Karpas-422 (cell line): ENCODE results near the gene SPATA31E1. TPM values are rescaled to one million over a fixed set of nuclear protein-coding genes. Genes with fewer than 3 reads are reported as not detected.

Experiments used
- DNase-seq: peaks from one replicate; pipeline ENCODE4 v3.0.0-alpha.2; 2015
- H2AFZ ChIP-seq: fragments of 200-600 bp; sonication (generic); 2 replicates; pipeline ENCODE4 v1.6.1; 2014; ENCODE audit warnings: antibody characterized with exemption, low read length, mixed read lengths
- H3K27ac ChIP-seq: fragments of 200-600 bp; sonication (generic); 2 replicates; pipeline ENCODE4 v1.5.1; 2014; ENCODE audit warnings: mild to moderate bottlenecking, low read length, moderate library complexity
- H3K27me3 ChIP-seq: fragments of 200-600 bp; sonication (generic); 2 replicates; pipeline ENCODE4 v1.6.1; 2014; ENCODE audit warnings: low read length, mixed read lengths
- H3K36me3 ChIP-seq: fragments of 200-600 bp; sonication (generic); 2 replicates; pipeline ENCODE4 v1.6.1; 2014; ENCODE audit warnings: low read length, mixed read lengths; ENCODE audit not compliant: insufficient read depth
- H3K4me1 ChIP-seq: fragments of 200-600 bp; sonication (generic); 2 replicates; pipeline ENCODE4 v1.6.1; 2014; ENCODE audit warnings: mild to moderate bottlenecking, low read length, mixed read lengths
- H3K4me2 ChIP-seq: fragments of 200-600 bp; sonication (generic); 2 replicates; pipeline ENCODE4 v1.6.1; 2014; ENCODE audit warnings: low read length, low read depth, mild to moderate bottlenecking; ENCODE audit not compliant: poor library complexity, severe bottlenecking
- H3K4me3 ChIP-seq: fragments of 200-600 bp; sonication (generic); 2 replicates; pipeline ENCODE4 v1.5.1; 2014; ENCODE audit warnings: mild to moderate bottlenecking, antibody characterized with exemption, low read length, mixed read lengths
- H3K79me2 ChIP-seq: fragments of 200-600 bp; sonication (generic); 2 replicates; pipeline ENCODE4 v1.6.1; 2014; ENCODE audit warnings: mild to moderate bottlenecking, low read length, mixed read lengths
- H3K9ac ChIP-seq: fragments of 200-600 bp; sonication (generic); 2 replicates; pipeline ENCODE4 v1.6.0; 2014; ENCODE audit warnings: low read length
- H3K9me2 ChIP-seq: fragments of 200-600 bp; sonication (generic), shearing (Covaris generic); replicated peaks from 2 replicates; pipeline ENCODE4 v1.6.0; 2014; ENCODE audit warnings: mild to moderate bottlenecking, low read length, moderate library complexity; ENCODE audit not compliant: insufficient read depth
- H3K9me3 ChIP-seq: fragments of 300-700, 200-600 bp; sonication (generic); 2 replicates; pipeline ENCODE4 v1.6.1; 2014; ENCODE audit warnings: low read length, mixed read lengths
- H4K20me1 ChIP-seq: fragments of 200-600 bp; sonication (generic); 2 replicates; pipeline ENCODE4 v1.6.1; 2014; ENCODE audit warnings: mild to moderate bottlenecking, antibody characterized with exemption, low read length, low read depth; ENCODE audit not compliant: insufficient read depth
- total RNA-seq: library from RNA; depleted of rRNA; stranded (reverse); fragments of >200 nt; shearing (Covaris generic); gene quantifications from 2 replicates; pipeline ENCODE4 v1.2.3, GENCODE V29; 2014; ENCODE audit warnings: low replicate concordance

SPATA31E1 gene
- total RNA-seq, 1 experiment from 2014 or later: not detected

GRCh38 chr9:87875060-87875459, 7.6 kb upstream of the SPATA31E1 start:
- H3K36me3 ChIP-seq: no peaks in the 10 kb centered on the region
- no peaks in the 10 kb centered on the region for H3K4me1 ChIP-seq
- no peaks in the 10 kb centered on the region for H3K27me3 ChIP-seq
- H4K20me1 ChIP-seq: no peaks in the 10 kb centered on the region
- no peak overlapping the region for H2AFZ ChIP-seq
- no peak overlapping the region for H3K9ac ChIP-seq
- no peaks in the 10 kb centered on the region for H3K9me2 ChIP-seq
- DNase-seq: no peak
- no peak overlapping the region for H3K4me3 ChIP-seq
- no peak overlapping the region for H3K4me2 ChIP-seq
- no peaks in the 10 kb centered on the region for H3K9me3 ChIP-seq
- no peaks in the 10 kb centered on the region for H3K79me2 ChIP-seq
- H3K27ac ChIP-seq: no peak overlapping the region

GRCh38 chr9:87875831-87876545, 6.7 kb upstream of the SPATA31E1 start:
- Histone ChIP-seq H3K36me3 (no peaks in the 10 kb centered on the region), H3K9ac (no peak overlapping the region), H4K20me1 (no peaks in the 10 kb centered on the region), H3K4me1 (no peaks in the 10 kb centered on the region), H3K27ac (no peak overlapping the region), H3K9me2 (no peaks in the 10 kb centered on the region), H3K4me2 (no peak overlapping the region), H2AFZ (no peak overlapping the region), H3K9me3 (no peaks in the 10 kb centered on the region), H3K79me2 (no peaks in the 10 kb centered on the region), H3K27me3 (no peaks in the 10 kb centered on the region), H3K4me3 (no peak overlapping the region)
- DNase-seq: no peak

GRCh38 chr9:87876708-87877107, 6.0 kb upstream of the SPATA31E1 start:
- Histone ChIP-seq H3K36me3 (no peaks in the 10 kb centered on the region), H3K27ac (no peak overlapping the region), H3K4me2 (no peak overlapping the region), H3K4me3 (no peak overlapping the region), H4K20me1 (no peaks in the 10 kb centered on the region), H3K9me2 (no peaks in the 10 kb centered on the region), H3K27me3 (no peaks in the 10 kb centered on the region), H2AFZ (no peak overlapping the region), H3K9me3 (no peaks in the 10 kb centered on the region), H3K79me2 (no peaks in the 10 kb centered on the region), H3K4me1 (no peaks in the 10 kb centered on the region), H3K9ac (no peak overlapping the region)
- no peak for DNase-seq

GRCh38 chr9:87878989-87879511, 3.6 kb upstream of the SPATA31E1 start:
- H3K4me1 ChIP-seq: no peaks in the 10 kb centered on the region
- H3K4me2 ChIP-seq: no peak overlapping the region
- DNase-seq: no peak
- H3K27ac ChIP-seq: no peak overlapping the region
- H3K27me3 ChIP-seq: no peaks in the 10 kb centered on the region
- H3K36me3 ChIP-seq: no peaks in the 10 kb centered on the region
- H3K9ac ChIP-seq: no peak overlapping the region
- H3K79me2 ChIP-seq: no peaks in the 10 kb centered on the region
- no peaks in the 10 kb centered on the region for H3K9me3 ChIP-seq
- no peak overlapping the region for H3K4me3 ChIP-seq
- H3K9me2 ChIP-seq: no peaks in the 10 kb centered on the region
- no peaks in the 10 kb centered on the region for H4K20me1 ChIP-seq
- H2AFZ ChIP-seq: no peak overlapping the region

- no peaks in the 10 kb centered on the region for H3K4me1 ChIP-seq
Measured at GRCh38 chr9:87880116-87880515, 2.6 kb upstream of the SPATA31E1 start.

GRCh38 chr9:87880683-87881082, 2.0 kb upstream of the SPATA31E1 start:
- H3K4me3 ChIP-seq: no peak overlapping the region
- H3K27me3 ChIP-seq: no peaks in the 10 kb centered on the region
- H3K9me2 ChIP-seq: no peaks in the 10 kb centered on the region
- no peak overlapping the region for H3K27ac ChIP-seq
- H4K20me1 ChIP-seq: no peaks in the 10 kb centered on the region
- H3K9ac ChIP-seq: no peak overlapping the region
- no peak overlapping the region for H2AFZ ChIP-seq
- DNase-seq: no peak
- no peaks in the 10 kb centered on the region for H3K4me1 ChIP-seq
- no peak overlapping the region for H3K4me2 ChIP-seq
- H3K9me3 ChIP-seq: no peaks in the 10 kb centered on the region
- H3K36me3 ChIP-seq: no peaks in the 10 kb centered on the region
- H3K79me2 ChIP-seq: no peaks in the 10 kb centered on the region

More at GRCh38 chr9:87880116-87880515, 2.6 kb upstream of the SPATA31E1 start:
- Histone ChIP-seq H3K4me2 (no peak overlapping the region), H3K4me3 (no peak overlapping the region), H2AFZ (no peak overlapping the region), H4K20me1 (no peaks in the 10 kb centered on the region), H3K79me2 (no peaks in the 10 kb centered on the region), H3K27me3 (no peaks in the 10 kb centered on the region), H3K36me3 (no peaks in the 10 kb centered on the region), H3K9me2 (no peaks in the 10 kb centered on the region), H3K27ac (no peak overlapping the region), H3K9ac (no peak overlapping the region), H3K9me3 (no peaks in the 10 kb centered on the region)
- no peak for DNase-seq

- Histone ChIP-seq H3K9me3 (no peaks in the 10 kb centered on the region), H3K27ac (no peak overlapping the region), H3K9me2 (no peaks in the 10 kb centered on the region), H3K79me2 (no peaks in the 10 kb centered on the region), H2AFZ (no peak overlapping the region), H3K4me2 (no peak overlapping the region), H3K27me3 (no peaks in the 10 kb centered on the region), H3K36me3 (no peaks in the 10 kb centered on the region), H4K20me1 (no peaks in the 10 kb centered on the region), H3K9ac (no peak overlapping the region), H3K4me1 (no peaks in the 10 kb centered on the region), H3K4me3 (no peak overlapping the region)
- DNase-seq: no peak
Measured at GRCh38 chr9:87883274-87883673, 597 bp downstream of the SPATA31E1 start.

GRCh38 chr9:87883990-87884389, 1.3 kb downstream of the SPATA31E1 start:
- Histone ChIP-seq H3K27me3 (no peaks in the 10 kb centered on the region), H4K20me1 (no peaks in the 10 kb centered on the region), H3K9ac (no peak overlapping the region), H3K79me2 (no peaks in the 10 kb centered on the region), H3K4me2 (no peak overlapping the region), H3K9me2 (no peaks in the 10 kb centered on the region), H2AFZ (no peak overlapping the region), H3K27ac (no peak overlapping the region), H3K4me3 (no peak overlapping the region), H3K36me3 (no peaks in the 10 kb centered on the region), H3K9me3 (no peaks in the 10 kb centered on the region), H3K4me1 (no peaks in the 10 kb centered on the region)
- no peak for DNase-seq
